ENCODE results near the gene APOOL. TPM values are rescaled to one million over a fixed set of nuclear protein-coding genes. Genes with fewer than 3 reads are reported as not detected.

The APOOL gene
- total RNA-seq, 1 experiment from 2014 or later: 15.4 TPM

- Histone ChIP-seq H3K9me2 (replicated peaks; ENCODE audit: low read length) (no peaks in the 10 kb centered on the region), H4K20me1 (ENCODE audit: low read length) (no peaks in the 10 kb centered on the region), H3K4me2 (ENCODE audit: low read length) (no peak overlapping the region), H3K27ac (ENCODE audit: low read length) (no peak overlapping the region), H3K36me3 (ENCODE audit: low read depth, low read length) (no peaks in the 10 kb centered on the region), H3K9ac (ENCODE audit: low read length) (no peak overlapping the region), H3F3A (ENCODE audit: low read length, unreplicated experiment) (no peaks in the 10 kb centered on the region), H3K4me3 (ENCODE audit: low read length) (no peak overlapping the region), H3K27me3 (ENCODE audit: low read length) (no peaks in the 10 kb centered on the region), H3K4me1 (ENCODE audit: insufficient read depth, low read length) (no peaks in the 10 kb centered on the region), H2AFZ (ENCODE audit: low read length) (no peak overlapping the region), H3K9me3 (ENCODE audit: low read length) (no peaks in the 10 kb centered on the region), H3K79me2 (ENCODE audit: low read length) (no peaks in the 10 kb centered on the region)
- peak; percentile 45 for ATAC-seq
- intact Hi-C loops (cut with micrococcal nuclease): no loop called here
- BruUV-seq (replicated peaks): no TSS peak
- TF ChIP-seq, protein P1, sequence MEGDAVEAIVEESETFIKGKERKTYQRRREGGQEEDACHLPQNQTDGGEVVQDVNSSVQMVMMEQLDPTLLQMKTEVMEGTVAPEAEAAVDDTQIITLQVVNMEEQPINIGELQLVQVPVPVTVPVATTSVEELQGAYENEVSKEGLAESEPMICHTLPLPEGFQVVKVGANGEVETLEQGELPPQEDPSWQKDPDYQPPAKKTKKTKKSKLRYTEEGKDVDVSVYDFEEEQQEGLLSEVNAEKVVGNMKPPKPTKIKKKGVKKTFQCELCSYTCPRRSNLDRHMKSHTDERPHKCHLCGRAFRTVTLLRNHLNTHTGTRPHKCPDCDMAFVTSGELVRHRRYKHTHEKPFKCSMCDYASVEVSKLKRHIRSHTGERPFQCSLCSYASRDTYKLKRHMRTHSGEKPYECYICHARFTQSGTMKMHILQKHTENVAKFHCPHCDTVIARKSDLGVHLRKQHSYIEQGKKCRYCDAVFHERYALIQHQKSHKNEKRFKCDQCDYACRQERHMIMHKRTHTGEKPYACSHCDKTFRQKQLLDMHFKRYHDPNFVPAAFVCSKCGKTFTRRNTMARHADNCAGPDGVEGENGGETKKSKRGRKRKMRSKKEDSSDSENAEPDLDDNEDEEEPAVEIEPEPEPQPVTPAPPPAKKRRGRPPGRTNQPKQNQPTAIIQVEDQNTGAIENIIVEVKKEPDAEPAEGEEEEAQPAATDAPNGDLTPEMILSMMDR (conservative IDR thresholded peaks at IDR 0.05; ENCODE audit: low read depth, low read length): peak; percentile 63
- TF ChIP-seq EZH2 (IDR thresholded peaks at IDR 0.05; ENCODE audit: low read length, unreplicated experiment) (no peak), EZH2phosphoT487 (IDR thresholded peaks at IDR 0.05; ENCODE audit: borderline replicate concordance, low read length) (no peak)
- POLR2A ChIA-PET (ENCODE audit: unreplicated experiment): no interaction called here
- DNase-seq: peak; percentile 31
- CTCF ChIA-PET: no interaction called here
Observed at GRCh38 chrX:85109235-85109634, 105.6 kb downstream of the APOOL start.

DNA sequence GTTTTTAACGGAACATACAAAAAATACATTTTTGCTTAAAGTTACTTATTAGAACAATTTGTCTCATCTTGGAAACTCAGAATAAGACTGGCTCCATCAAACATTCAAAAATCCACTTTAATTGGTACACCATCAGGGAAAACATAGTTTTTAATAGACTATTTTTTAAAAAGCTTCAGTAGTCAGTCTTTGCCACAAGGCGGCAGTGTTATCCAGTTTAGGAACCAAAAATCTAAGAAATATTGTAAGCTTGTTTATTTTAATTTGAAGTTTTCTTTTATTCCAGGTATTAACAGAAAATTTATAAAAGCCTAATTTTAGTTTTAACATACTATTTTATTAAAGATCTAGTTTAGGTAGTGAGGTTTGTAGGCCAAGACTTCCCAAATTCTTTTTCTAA, 107.7 kb downstream of the APOOL start:
- TF ChIP-seq, protein P1 (conservative IDR thresholded peaks at IDR 0.05; ENCODE audit: low read depth, low read length): peak; percentile 70
- no peak for TF ChIP-seq EZH2phosphoT487 (IDR thresholded peaks at IDR 0.05; ENCODE audit: borderline replicate concordance, low read length)
- POLR2A ChIA-PET (ENCODE audit: unreplicated experiment): no interaction called here
- Histone ChIP-seq H3K27me3 (ENCODE audit: low read length) (no peaks in the 10 kb centered on the region), H3K4me1 (ENCODE audit: insufficient read depth, low read length) (no peaks in the 10 kb centered on the region), H3K79me2 (ENCODE audit: low read length) (no peaks in the 10 kb centered on the region), H3K4me3 (ENCODE audit: low read length) (no peak overlapping the region), H3K9ac (ENCODE audit: low read length) (no peak overlapping the region), H3K9me2 (replicated peaks; ENCODE audit: low read length) (no peaks in the 10 kb centered on the region), H3K4me2 (ENCODE audit: low read length) (no peak overlapping the region), H3K36me3 (ENCODE audit: low read depth, low read length) (no peaks in the 10 kb centered on the region), H3F3A (ENCODE audit: low read length, unreplicated experiment) (no peaks in the 10 kb centered on the region), H3K9me3 (ENCODE audit: low read length) (no peaks in the 10 kb centered on the region), H4K20me1 (ENCODE audit: low read length) (no peaks in the 10 kb centered on the region), H2AFZ (ENCODE audit: low read length) (no peak overlapping the region), H3K27ac (ENCODE audit: low read length) (no peak overlapping the region)
- DNase-seq: peak; percentile 32
- CTCF ChIA-PET: interaction anchor here (0.5 kb wide), 1 partner anchor 325 kb away, joined by 3 read pairs; no protein-coding TSS in a partner anchor
- ATAC-seq: no peak
- intact Hi-C loops (cut with micrococcal nuclease): loop anchor here (1.0 kb wide), 1 partner anchor 433 kb away; no protein-coding TSS in a partner anchor
- BruUV-seq (replicated peaks): no TSS peak

GRCh38 chrX:85112293-85112692, 108.6 kb downstream of the APOOL start:
- CTCF ChIA-PET: interaction anchor here (1.6 kb wide), 1 partner anchor 432 kb away, joined by 4 read pairs; no protein-coding TSS in a partner anchor
- no peaks in the 10 kb centered on the region for H3K9me3 ChIP-seq (ENCODE audit: low read length)

More at GRCh38 chrX:85112293-85112692, 108.6 kb downstream of the APOOL start:
- DNase-seq: no peak
- H3K4me1 ChIP-seq (ENCODE audit: insufficient read depth, low read length): no peaks in the 10 kb centered on the region
- H3F3A ChIP-seq (ENCODE audit: low read length, unreplicated experiment): no peaks in the 10 kb centered on the region
- intact Hi-C loops (cut with micrococcal nuclease): no loop called here
- H3K9me2 ChIP-seq (replicated peaks; ENCODE audit: low read length): no peaks in the 10 kb centered on the region
- no peaks in the 10 kb centered on the region for H3K27me3 ChIP-seq (ENCODE audit: low read length)
- no peak overlapping the region for H3K4me3 ChIP-seq (ENCODE audit: low read length)
- no peak overlapping the region for H3K4me2 ChIP-seq (ENCODE audit: low read length)
- H2AFZ ChIP-seq (ENCODE audit: low read length): no peak overlapping the region
- ATAC-seq: no peak
- TF ChIP-seq EZH2phosphoT487 (IDR thresholded peaks at IDR 0.05; ENCODE audit: borderline replicate concordance, low read length) (no peak), EZH2 (IDR thresholded peaks at IDR 0.05; ENCODE audit: low read length, unreplicated experiment) (no peak)
- TF ChIP-seq, protein P1 (conservative IDR thresholded peaks at IDR 0.05; ENCODE audit: low read depth, low read length): no peak
- H3K79me2 ChIP-seq (ENCODE audit: low read length): no peaks in the 10 kb centered on the region
- POLR2A ChIA-PET (ENCODE audit: unreplicated experiment): no interaction called here
- H3K27ac ChIP-seq (ENCODE audit: low read length): no peak overlapping the region
- no peaks in the 10 kb centered on the region for H3K36me3 ChIP-seq (ENCODE audit: low read depth, low read length)
- BruUV-seq (replicated peaks): no TSS peak
- H3K9ac ChIP-seq (ENCODE audit: low read length): no peak overlapping the region
- H4K20me1 ChIP-seq (ENCODE audit: low read length): no peaks in the 10 kb centered on the region

Measured in PC-3 (cell line).